ACHN (cell line): ENCODE results near the gene CHD3.

Source experiments
- DNase-seq: peaks from one replicate; pipeline ENCODE4 v3.0.0-alpha.2; 2015
- in situ Hi-C: cut with HindIII; loops from 2 replicates; pipeline ENCODE4 v1.10.0; 2017; ENCODE audit warnings: low sequenced_read_pairs, low pct_ligation_motif_present, low pct_unique_long_range_greater_than_20kb

Gene CHD3

GRCh38 chr17:7922269-7922844, 33.8 kb downstream of the CHD3 start:
- in situ Hi-C loops: no loop called here
- no peak for DNase-seq

DNA sequence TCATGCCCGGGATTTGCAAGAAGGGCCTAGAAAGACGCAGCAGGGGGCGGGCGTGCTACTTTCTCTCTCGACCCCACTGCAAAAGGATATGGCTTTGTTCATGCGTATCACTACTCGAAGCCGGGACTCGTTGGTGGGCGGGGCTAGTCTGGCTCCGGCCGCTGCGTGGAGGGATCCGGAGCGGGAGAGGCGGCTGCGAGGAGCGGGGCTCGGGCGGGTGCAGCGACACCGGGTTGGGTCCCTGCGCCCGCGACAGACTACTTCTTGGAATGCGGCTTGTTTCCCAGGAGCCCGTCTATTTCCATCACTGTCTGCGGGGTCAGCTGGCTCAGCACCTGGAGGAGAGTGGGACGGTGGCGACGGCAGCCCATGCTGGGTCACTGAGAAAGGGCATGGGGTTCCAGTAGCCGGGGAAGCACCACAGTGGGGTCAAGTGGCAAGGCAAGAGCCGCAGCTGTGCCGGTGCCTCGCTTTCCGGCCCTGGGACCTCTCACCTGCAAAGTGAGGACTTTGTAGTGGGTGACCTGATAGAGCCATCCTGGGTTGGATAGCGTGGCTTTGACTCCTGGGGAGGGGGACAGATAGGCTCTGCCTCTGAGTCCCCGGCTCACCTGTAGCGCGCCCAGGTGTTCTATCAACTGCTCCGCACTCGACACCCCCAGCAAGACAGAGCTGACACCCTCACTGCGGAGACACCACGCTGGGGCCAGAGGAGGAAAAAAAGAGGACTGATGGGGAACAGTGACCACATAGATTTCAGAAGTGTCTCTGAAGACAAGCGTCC, 34.4 kb downstream of the CHD3 start:
- peak; percentile 79 for DNase-seq
- in situ Hi-C loops: no loop called here

- no peak for DNase-seq
Measured at GRCh38 chr17:7927596-7927995, 39.0 kb downstream of the CHD3 start.

DNA sequence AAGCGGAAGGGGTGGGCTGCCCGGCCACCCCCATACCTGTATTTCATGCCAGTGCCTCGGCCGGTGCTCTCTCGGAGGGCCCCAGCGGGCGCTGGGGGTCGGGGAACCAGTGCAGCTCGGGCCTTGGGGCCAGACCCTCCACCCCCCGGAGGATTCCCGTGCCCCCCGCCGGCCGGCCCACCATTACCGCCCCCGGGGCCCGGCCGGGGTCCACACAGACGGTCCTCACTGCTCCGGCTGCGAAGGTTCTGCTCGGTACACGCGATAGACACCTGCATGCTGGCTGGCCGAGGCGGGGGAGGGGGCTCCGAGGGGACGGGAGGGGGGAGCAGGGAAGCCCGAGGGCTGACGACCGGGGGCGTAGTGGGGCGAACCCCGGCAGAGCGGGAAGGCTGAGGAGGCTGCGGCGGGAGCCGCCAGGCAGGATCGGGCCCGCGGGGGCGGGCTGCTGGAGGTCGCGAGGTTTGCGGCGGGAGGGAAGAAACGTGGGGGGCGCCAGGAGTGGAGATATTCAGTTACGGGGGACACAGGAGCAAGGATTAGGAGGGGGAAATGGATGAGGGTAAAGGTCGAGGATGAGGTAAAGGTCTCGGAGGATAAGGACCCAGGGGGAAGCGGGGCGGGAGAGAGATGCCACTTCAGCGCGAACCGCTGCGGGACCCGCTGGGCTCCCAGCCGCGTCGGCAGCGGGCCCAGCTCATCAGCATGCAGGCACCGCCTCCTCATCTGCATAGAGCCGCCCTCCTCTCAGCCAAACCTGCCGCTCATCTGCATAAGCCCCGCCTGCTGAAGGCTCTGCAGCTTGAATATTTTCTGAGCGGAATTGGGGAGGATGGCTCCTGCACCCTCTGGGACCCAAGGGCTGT, 40.8 kb downstream of the CHD3 start, which contains the start of gene KCNAB3:
TSS of gene KCNAB3 (minus strand) at position 699 of the 866 bp plus-strand sequence. CDS start at position 278, 421 bp downstream.
- in situ Hi-C loops: no loop called here
- DNase-seq: no peak

More at GRCh38 chr17:7927596-7927995, 39.0 kb downstream of the CHD3 start:
- in situ Hi-C loops: no loop called here

DNA sequence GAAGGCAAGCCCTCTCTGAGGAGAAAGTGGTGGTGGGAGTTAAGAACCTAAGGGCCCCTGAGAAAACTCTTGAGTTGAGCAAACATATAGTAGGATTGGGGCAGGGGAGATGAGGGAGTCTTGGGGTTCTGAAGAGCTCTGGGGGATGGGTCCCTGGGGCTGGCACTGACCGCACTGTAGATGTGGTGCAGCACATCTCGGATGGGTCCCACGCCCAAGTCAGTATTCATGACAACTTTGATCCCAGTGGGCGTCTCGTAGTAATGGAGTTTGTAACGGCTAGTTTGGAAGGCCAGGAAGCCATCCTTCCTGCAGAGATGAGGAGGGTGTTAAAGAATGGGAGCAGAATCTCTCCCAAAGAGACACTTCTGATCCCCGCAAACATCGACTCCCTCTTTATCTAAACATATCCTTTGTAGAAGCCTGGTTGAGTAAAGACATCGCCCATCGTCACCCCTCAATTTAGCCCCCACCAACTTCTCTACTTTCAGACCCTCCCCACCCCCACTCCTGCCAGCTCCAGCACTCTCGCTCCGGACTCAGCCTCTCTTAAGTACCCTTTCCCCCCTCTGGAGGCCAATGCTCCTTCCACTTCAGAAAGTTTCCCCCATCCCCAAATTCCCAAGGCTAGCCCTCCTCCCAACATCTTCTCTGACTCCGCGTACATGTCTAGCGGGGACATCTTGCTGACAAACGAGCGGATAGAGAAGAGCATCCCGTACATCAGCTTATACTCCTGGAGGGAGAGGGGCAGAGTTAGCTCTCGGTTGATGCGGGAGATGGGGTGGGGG, 42.4 kb downstream of the CHD3 start:
- in situ Hi-C loops: no loop called here
- peak; percentile 19 for DNase-seq

GRCh38 chr17:7931709-7932482, 43.3 kb downstream of the CHD3 start, which contains the start of the genes CNTROB and TRAPPC1:
Gene CNTROB (plus strand): TSS chr17:7932206. CDS start chr17:7933080, 874 bp downstream.
Gene TRAPPC1 (minus strand): TSS chr17:7931946. CDS start chr17:7931829, 117 bp downstream.
- peak; percentile 99 for DNase-seq
- in situ Hi-C loops: no loop called here

DNA sequence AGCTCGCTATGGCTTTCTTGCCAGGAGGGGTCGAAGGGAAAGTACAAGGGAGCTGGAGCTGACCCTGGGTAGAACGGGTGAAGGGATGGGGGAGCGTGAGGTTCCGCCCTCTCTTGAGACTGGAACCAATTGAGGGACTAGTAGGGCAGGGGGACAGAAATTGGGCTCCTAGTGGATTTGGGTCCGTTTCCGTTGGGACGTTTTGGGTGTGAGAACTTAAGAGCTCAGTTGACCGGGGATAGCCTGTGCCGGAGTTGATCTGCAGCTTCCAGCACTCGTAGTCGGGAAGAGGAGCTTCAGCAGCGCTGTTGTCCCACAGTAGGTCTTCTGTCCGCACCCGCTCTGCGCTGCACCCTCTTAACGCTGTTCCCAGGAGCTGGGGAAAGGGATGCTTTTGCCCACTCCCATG, 43.9 kb downstream of the CHD3 start:
- DNase-seq: peak; percentile 28
- in situ Hi-C loops: no loop called here

DNA sequence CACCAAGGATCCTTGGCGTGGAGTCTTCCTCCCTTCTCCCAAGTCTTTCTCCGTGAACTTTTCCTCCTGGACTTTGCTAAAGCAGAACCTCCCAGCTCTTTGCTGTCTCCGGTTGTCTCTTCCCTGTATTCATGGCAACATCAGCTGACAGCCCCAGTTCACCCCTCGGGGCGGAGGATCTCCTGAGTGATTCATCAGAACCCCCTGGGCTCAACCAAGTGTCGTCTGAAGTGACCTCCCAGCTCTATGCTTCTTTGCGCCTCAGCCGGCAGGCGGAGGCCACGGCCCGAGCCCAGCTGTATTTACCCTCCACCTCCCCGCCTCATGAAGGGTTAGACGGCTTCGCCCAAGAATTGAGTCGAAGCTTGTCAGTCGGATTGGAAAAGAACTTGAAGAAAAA, 44.4 kb downstream of the CHD3 start:
- peak; percentile 73 for DNase-seq
- in situ Hi-C loops: no loop called here

DNA sequence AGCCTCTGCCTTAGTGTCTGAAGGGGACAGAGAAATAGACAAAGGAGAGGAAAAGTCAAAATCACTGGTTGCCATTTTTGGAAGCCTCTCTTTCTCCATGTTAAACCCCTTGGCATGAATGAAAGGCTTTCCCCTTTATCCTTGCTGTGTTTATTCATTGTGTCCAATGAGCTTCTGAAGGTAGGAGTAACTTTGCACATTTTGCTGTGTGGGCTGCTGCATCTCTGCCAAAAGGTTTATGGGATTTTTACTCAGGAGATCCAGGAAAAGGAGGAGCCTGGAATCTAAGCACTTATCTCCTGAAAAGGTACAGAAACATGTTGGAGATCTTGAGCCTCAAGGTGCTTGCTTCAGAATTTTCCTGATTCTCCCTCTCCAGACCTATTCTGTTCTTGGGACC, 47.3 kb downstream of the CHD3 start:
- DNase-seq: no peak
- in situ Hi-C loops: no loop called here

DNA sequence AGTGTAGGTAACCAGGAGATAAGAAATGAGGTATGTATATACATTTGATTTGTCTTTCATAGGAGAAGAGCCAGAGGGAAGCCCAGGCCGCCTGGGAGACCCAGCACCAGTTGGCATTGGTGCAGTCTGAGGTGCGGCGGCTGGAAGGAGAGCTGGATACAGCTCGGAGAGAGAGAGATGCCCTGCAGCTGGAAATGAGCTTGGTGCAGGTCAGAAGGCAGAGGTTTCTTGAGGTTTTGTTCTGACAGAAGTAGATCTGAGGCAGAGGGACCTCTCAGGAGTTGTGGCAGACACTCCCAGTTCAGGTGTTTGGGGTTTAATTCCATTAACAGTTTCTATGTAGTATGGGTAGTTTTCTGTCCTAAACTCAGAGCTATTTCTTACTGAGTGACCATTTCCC, 51.4 kb downstream of the CHD3 start:
- DNase-seq: no peak
- in situ Hi-C loops: no loop called here

- in situ Hi-C loops: no loop called here
- no peak for DNase-seq
Measured at GRCh38 chr17:7940743-7941142, 52.2 kb downstream of the CHD3 start.

DNA sequence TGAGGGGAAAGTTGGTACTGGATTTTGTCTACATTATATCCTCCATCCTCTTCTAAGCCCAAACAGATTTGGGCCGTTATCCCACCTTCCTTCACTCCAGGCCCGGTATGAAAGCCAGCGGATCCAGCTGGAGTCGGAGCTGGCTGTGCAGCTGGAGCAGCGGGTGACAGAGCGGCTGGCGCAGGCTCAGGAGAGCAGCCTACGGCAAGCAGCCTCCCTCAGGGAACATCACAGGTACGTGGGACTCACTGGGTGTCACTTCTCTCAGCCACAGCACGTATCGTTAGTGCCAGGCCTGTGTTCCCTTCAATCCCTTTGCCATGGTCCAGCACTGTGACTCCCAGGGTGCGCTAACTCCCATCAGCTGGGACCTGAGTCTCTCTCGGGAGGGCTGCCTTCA, 54.7 kb downstream of the CHD3 start:
- no peak for DNase-seq
- in situ Hi-C loops: no loop called here

- DNase-seq: no peak
- in situ Hi-C loops: no loop called here
Measured at GRCh38 chr17:7944326-7944725, 55.7 kb downstream of the CHD3 start.

- DNase-seq: no peak
Measured at GRCh38 chr17:7945651-7946050, 57.1 kb downstream of the CHD3 start.

DNA sequence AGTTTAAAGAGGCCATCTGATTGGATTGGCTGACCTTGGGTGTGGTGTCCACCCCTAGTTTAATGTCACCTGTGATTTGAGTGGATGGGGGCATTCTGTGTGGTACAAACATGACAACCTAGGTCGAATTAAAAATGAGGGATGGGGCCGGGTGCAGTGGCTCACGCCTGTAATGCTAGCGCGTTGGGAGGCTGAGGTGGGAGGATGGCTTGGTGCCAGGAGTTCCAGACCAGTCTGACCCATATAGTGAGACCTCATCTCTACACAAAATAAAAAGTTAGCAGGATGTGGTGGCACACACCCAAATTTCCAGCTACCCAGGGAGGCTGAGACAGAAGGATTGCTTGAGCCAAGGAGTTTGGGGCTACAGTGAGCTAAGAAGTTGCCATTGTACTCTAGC, 57.9 kb downstream of the CHD3 start:
- DNase-seq: no peak
- in situ Hi-C loops: no loop called here

More at GRCh38 chr17:7945651-7946050, 57.1 kb downstream of the CHD3 start:
- in situ Hi-C loops: no loop called here

DNA sequence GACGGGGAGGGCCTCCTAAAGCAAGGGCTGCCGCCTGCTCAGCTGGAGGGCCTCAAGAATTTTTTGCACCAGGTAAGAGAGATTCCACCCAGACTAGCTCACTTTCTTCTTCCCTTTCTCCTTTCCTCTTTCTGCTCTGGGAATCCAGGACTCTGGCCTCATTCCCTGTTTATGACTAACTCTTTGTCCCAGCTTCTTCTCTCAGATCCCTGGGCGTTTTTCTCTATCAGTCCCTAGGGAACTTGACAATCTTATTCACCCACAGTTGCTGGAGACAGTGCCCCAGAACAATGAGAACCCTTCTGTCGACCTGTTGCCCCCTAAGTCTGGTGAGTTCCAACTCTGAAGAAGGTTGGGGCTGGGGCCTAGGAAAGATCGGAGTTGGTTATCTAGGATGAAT, 59.1 kb downstream of the CHD3 start:
- in situ Hi-C loops: no loop called here
- no peak for DNase-seq

GRCh38 chr17:7950578-7950977, 62.0 kb downstream of the CHD3 start:
- in situ Hi-C loops: no loop called here
- DNase-seq: no peak
